Neural progenitor cell (in vitro differentiated cells): Measurements from ENCODE around the gene CEBPE. TPM values are rescaled to one million over a fixed set of nuclear protein-coding genes. Genes with fewer than 3 reads are reported as not detected.

Source experiments
- DNase-seq: peaks from one replicate; pipeline ENCODE4 v3.0.0-alpha.2; 2016; ENCODE audit warnings: low spot score
- H2AFZ ChIP-seq: fragments of 200-600 bp; sonication (generic); replicated peaks from 2 replicates; pipeline ENCODE4 v1.6.1; 2016; ENCODE audit warnings: antibody characterized with exemption
- H3F3A ChIP-seq: fragments of 200-600 bp; sonication (generic); 2 replicates; pipeline ENCODE4 v1.6.1; 2016; ENCODE audit warnings: antibody characterized with exemption, low read depth
- H3K27ac ChIP-seq: fragments of 200-600 bp; sonication (generic); 2 replicates; pipeline ENCODE4 v1.5.1; 2016; ENCODE audit warnings: mild to moderate bottlenecking
- H3K27me3 ChIP-seq: fragments of 200-600 bp; sonication (generic); 2 replicates; pipeline ENCODE4 v1.6.1; 2016; ENCODE audit warnings: mild to moderate bottlenecking, moderate library complexity
- H3K36me3 ChIP-seq: fragments of 200-600 bp; sonication (generic); 2 replicates; pipeline ENCODE4 v1.5.1; 2016
- H3K4me1 ChIP-seq: fragments of 200-600 bp; sonication (generic); 2 replicates; pipeline ENCODE4 v1.6.1; 2016; ENCODE audit warnings: mixed run types
- H3K4me2 ChIP-seq: fragments of 200-600 bp; sonication (generic); 2 replicates; pipeline ENCODE4 v1.6.1; 2016
- H3K4me3 ChIP-seq: fragments of 200-600 bp; sonication (generic); 2 replicates; pipeline ENCODE4 v1.5.1; 2016
- H3K79me2 ChIP-seq: fragments of 200-600 bp; sonication (generic); 2 replicates; pipeline ENCODE4 v1.6.1; 2016; ENCODE audit warnings: low read depth
- H3K9ac ChIP-seq: fragments of 200-600 bp; sonication (generic); 2 replicates; pipeline ENCODE4 v1.6.1; 2016
- H3K9me3 ChIP-seq: fragments of 200-600 bp; sonication (generic); 2 replicates; pipeline ENCODE4 v1.5.1; 2016; ENCODE audit warnings: low read depth
- H4K20me1 ChIP-seq: fragments of 200-600 bp; sonication (generic); 2 replicates; pipeline ENCODE4 v1.6.1; 2016; ENCODE audit warnings: low read depth
- H3K27ac Mint-ChIP-seq: 3 replicates; pipeline ENCODE4 v1.8.0; 2021; ENCODE audit warnings: mixed read lengths
- H3K27me3 Mint-ChIP-seq: 2 replicates; pipeline ENCODE4 v1.8.0; 2022; ENCODE audit warnings: low read depth, mild to moderate bottlenecking, inconsistent platforms, moderate library complexity, mixed read lengths; ENCODE audit not compliant: insufficient read depth
- H3K36me3 Mint-ChIP-seq: 3 replicates; pipeline ENCODE4 v1.8.0; 2021; ENCODE audit warnings: mixed read lengths
- H3K4me1 Mint-ChIP-seq: 3 replicates; pipeline ENCODE4 v1.8.0; 2021; ENCODE audit warnings: mixed read lengths
- H3K4me3 Mint-ChIP-seq: 3 replicates; pipeline ENCODE4 v1.8.0; 2021; ENCODE audit warnings: mild to moderate bottlenecking, moderate library complexity, mixed read lengths
- H3K9me3 Mint-ChIP-seq: 3 replicates; pipeline ENCODE4 v1.8.0; 2020; ENCODE audit warnings: mixed read lengths
- CTCF ChIP-seq: fragments of 200-600 bp; sonication (generic); IDR thresholded peaks from 2 replicates; pipeline ENCODE4 v1.5.1; 2017; ENCODE audit warnings: antibody characterized with exemption, mild to moderate bottlenecking
- EZH2 ChIP-seq: fragments of 200-600 bp; sonication (generic); IDR thresholded peaks from 2 replicates; pipeline ENCODE4 v1.6.1; 2017; ENCODE audit warnings: antibody characterized with exemption, mild to moderate bottlenecking, moderate library complexity
- EZH2phosphoT487 ChIP-seq: fragments of 200-600 bp; sonication (generic); IDR thresholded peaks from 2 replicates; pipeline ENCODE4 v1.6.1; 2017; ENCODE audit warnings: antibody characterized with exemption
- total RNA-seq: library from RNA; depleted of rRNA; stranded (reverse); fragments of >200 nt; gene quantifications from 2 replicates; pipeline ENCODE4 v1.2.3, GENCODE V29; 2015; ENCODE audit warnings: low replicate concordance

CEBPE gene
- total RNA-seq, 1 donor from 2014 or later, result not detected

GRCh38 chr14:23101986-23102625 lies 16.9 kb downstream of the CEBPE start:
- Histone ChIP-seq H3K27ac (no peak overlapping the region), H3K79me2 (peaks cover 22% of the 10 kb centered on the region), H3K27me3 (no peaks in the 10 kb centered on the region), H3K9ac (no peak overlapping the region), H3K4me1 (peaks cover 8% of the 10 kb centered on the region), H3K36me3 (no peaks in the 10 kb centered on the region), H3K4me3 (no peak overlapping the region), H4K20me1 (peaks cover 3% of the 10 kb centered on the region), H3K4me2 (no peak overlapping the region), H2AFZ (no peak overlapping the region), H3K9me3 (no peaks in the 10 kb centered on the region), H3F3A (peaks cover 20% of the 10 kb centered on the region)
- DNase-seq, result no peak
- peaks cover 6% of the 10 kb centered on the region for H3K27me3 Mint-ChIP-seq
- peaks cover 11% of the 10 kb centered on the region for H3K36me3 Mint-ChIP-seq
- peaks cover 2% of the 10 kb centered on the region for H3K9me3 Mint-ChIP-seq
- H3K4me3 Mint-ChIP-seq, result no peak overlapping the region
- no peak for TF ChIP-seq CTCF
- no peak for TF ChIP-seq EZH2
- TF ChIP-seq EZH2phosphoT487, result no peak
- H3K27ac Mint-ChIP-seq, result peak overlapping the region; percentile 37
- peaks cover 25% of the 10 kb centered on the region for H3K4me1 Mint-ChIP-seq

- Histone ChIP-seq H3F3A (peaks cover 16% of the 10 kb centered on the region), H3K79me2 (peaks cover 29% of the 10 kb centered on the region), H3K4me1 (peaks cover 8% of the 10 kb centered on the region), H3K27me3 (no peaks in the 10 kb centered on the region), H3K4me2 (no peak overlapping the region), H3K27ac (no peak overlapping the region), H3K4me3 (no peak overlapping the region), H4K20me1 (peaks cover 8% of the 10 kb centered on the region), H3K36me3 (no peaks in the 10 kb centered on the region), H3K9me3 (no peaks in the 10 kb centered on the region), H3K9ac (no peak overlapping the region), H2AFZ (no peak overlapping the region)
- no peak overlapping the region for H3K4me3 Mint-ChIP-seq
- H3K4me1 Mint-ChIP-seq, result peaks cover 28% of the 10 kb centered on the region
- TF ChIP-seq EZH2, result no peak
- H3K9me3 Mint-ChIP-seq, result peaks cover 2% of the 10 kb centered on the region
- peaks cover 6% of the 10 kb centered on the region for H3K27me3 Mint-ChIP-seq
- H3K27ac Mint-ChIP-seq, result no peak overlapping the region
- no peak for DNase-seq
- peaks cover 12% of the 10 kb centered on the region for H3K36me3 Mint-ChIP-seq
These were observed 17.7 kb downstream of the CEBPE start for GRCh38 chr14:23101213-23101970.

GRCh38 chr14:23099212-23099861 lies 19.7 kb downstream of the CEBPE start:
- no peaks in the 10 kb centered on the region for H3K9me3 ChIP-seq
- peaks cover 12% of the 10 kb centered on the region for H3K36me3 Mint-ChIP-seq
- H3K9ac ChIP-seq, result no peak overlapping the region
- TF ChIP-seq EZH2phosphoT487 (no peak), EZH2 (no peak), CTCF (no peak)
- H3K4me1 ChIP-seq, result peaks cover 5% of the 10 kb centered on the region
- DNase-seq, result no peak
- H4K20me1 ChIP-seq, result peaks cover 14% of the 10 kb centered on the region
- H3K79me2 ChIP-seq, result peaks cover 40% of the 10 kb centered on the region
- H3K36me3 ChIP-seq, result no peaks in the 10 kb centered on the region
- peak overlapping the region; percentile 63 for H3K4me3 Mint-ChIP-seq
- H3K27ac Mint-ChIP-seq, result no peak overlapping the region
- H3K4me1 Mint-ChIP-seq, result peaks cover 18% of the 10 kb centered on the region
- no peak overlapping the region for H2AFZ ChIP-seq
- H3K9me3 Mint-ChIP-seq, result peaks cover 2% of the 10 kb centered on the region
- no peak overlapping the region for H3K27ac ChIP-seq
- H3F3A ChIP-seq, result peaks cover 18% of the 10 kb centered on the region
- H3K4me3 ChIP-seq, result no peak overlapping the region
- H3K4me2 ChIP-seq, result no peak overlapping the region
- no peaks in the 10 kb centered on the region for H3K27me3 ChIP-seq
- peaks cover 4% of the 10 kb centered on the region for H3K27me3 Mint-ChIP-seq
